Activated CD4-positive, alpha-beta T cell treated with anti-CD3 and anti-CD28 coated beads for 48 hours (primary cell): ENCODE measurements around the gene VCL.

Source experiments
- DNase-seq: peaks from one replicate; pipeline ENCODE4 v3.0.0-alpha.2; 2020

VCL gene

DNA sequence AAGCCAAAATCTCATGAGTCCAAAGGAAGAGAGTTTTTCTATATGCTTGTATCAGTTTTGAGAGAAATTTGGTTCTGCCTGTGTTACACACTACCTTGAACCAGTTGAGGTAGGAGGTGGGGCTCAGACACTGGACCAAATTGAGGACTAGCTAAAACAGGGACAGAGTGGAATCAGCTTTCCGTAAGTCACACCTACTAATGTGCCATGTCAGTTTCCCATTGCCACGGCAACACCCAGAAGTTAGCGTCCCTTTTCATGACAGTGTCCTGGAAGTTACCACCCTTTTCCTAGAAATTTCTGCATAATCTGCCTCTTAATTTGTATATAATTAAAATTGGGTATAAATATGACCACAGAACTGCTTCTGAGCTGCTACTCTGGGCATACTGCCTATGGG, 162.1 kb downstream of the VCL start:
- no peak for DNase-seq

DNA sequence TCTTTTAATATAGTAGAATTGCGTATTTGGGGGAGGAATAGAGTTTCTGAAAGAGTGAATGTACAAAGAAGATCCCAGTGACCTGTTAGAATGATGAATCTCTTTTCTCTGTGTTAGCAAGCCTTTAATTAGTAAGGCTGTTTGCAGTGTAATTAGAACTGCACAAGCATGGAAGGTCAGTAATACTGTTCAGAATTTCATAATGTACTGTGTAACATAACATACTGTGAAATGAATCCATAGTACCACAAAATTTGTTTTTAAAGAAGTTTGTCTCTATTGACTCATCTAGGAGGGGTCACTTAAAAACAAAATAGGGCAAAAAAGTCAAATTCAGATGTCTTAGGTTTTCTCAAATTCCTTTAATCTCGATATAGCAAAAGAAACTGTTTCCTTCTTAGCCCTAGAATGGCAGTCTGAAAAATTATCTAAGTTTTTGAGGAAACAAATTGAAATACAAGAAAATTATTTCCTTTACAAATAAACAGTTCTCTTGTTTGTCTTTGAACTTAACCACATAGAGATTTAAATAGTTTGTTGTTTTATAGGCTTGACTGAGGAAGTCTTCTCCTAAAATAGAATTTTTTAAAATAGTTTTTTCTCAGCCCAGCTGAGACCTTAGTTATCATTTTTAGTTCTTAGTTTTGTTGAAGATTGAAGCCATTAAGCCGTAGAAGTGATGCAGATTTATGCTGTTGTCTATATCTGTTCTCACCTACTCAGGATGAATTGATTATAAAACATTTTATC, 165.6 kb downstream of the VCL start:
- no peak for DNase-seq

DNA sequence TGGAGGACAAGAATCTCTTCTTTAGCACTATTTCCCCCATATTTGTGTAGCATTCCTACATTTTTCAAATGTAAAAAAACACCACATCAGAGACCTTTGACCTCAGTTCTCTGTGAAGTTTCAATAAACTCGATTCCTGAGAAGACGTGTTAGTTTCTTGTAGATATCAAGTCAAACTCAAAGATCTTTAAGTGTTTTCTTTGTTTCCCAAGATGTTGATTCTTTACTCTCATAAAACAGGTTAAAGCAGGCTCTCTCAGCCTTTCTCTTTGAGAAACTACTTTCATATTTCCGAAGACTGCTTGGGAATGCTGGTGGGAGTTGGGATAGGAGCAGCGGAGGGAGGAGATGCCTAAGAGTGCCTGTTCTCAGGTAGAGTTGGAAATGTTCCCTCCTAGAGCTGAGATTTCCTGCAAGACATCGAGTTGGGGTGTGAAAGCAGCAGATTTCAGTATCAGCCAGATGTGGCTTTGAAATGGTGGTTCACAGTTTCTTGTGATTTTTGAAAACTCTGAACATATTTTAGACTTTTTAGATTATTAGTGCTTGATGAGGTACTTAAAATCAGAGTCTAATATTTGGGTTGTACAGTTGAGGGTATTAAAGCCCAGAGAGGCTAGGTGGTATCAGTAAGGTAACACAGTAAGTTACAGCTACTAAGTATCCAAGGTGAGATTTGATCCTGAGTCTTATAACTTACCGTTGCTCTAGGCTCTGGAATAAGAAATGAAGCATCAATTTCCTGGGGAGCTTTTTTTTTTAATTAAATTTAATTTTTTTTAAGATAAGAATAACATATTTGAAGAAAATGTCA, 167.0 kb downstream of the VCL start:
- no peak for DNase-seq

DNA sequence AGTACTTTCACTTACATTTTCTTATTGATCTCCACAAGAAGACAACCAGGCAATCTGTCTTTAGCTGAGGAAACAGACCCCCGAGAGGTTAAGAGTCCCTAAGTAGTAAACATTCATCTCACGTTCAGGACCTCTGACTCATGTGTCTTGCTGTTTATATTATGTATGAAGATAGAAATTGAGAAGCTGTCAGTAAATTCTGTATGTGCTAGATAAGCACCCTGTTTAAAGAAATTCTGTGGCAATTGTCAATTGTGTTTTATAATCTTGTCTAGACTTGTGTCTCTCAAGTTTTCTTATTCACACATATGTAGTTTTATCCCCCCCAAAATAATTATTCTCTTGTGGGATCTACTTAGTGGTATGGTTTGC, 167.6 kb downstream of the VCL start:
- no peak for DNase-seq

DNA sequence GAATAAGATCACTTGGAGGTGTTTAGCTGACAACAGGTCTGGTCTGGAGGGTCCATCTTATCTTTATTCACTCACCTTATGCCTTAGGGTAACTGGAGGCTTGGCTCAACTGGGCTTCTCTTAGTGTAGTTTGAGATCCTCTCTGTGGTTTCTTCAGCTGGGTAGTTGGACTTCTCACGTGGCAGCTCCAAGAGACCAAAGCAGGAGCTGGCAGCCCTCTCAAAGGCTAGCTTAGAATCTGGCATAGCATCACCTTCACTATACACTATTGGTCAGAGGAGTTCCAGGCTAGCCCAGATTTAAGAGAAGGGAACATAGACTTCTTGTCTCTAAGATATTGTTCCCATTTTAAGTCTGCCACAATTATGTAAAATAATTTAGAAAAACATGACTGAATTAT, 169.5 kb downstream of the VCL start:
- DNase-seq = no peak
